ENCODE results near the gene CDH5. TPM values are rescaled to one million over a fixed set of nuclear protein-coding genes. Genes with fewer than 3 reads are reported as not detected.

Gene CDH5
- total RNA-seq, 1 donor from 2014 or later, result not detected

- Mint-ChIP-seq H3K27me3 (ENCODE audit: insufficient read depth) (peaks cover 23% of the 10 kb centered on the region), H3K9me3 (peaks cover 19% of the 10 kb centered on the region), H3K4me1 (ENCODE audit: low read depth) (peaks cover 26% of the 10 kb centered on the region), H3K27ac (peak overlapping the region; percentile 89), H3K4me3 (peak overlapping the region; percentile 84), H3K36me3 (ENCODE audit: low read depth) (peaks cover 8% of the 10 kb centered on the region)
- no peak for DNase-seq (ENCODE audit: low spot score)
- intact Hi-C loops (cut with micrococcal nuclease), result loop anchor here (2.0 to 5.0 kb wide), 3 partner anchors 18 to 459 kb away; partner anchors contain the start of genes BEAN1 and DYNC1LI2
These were observed 41.9 kb downstream of the CDH5 start for GRCh38 chr16:66408163-66409048.

GRCh38 chr16:66409156-66409555 lies 42.7 kb downstream of the CDH5 start:
- no peak for DNase-seq (ENCODE audit: low spot score)
- Mint-ChIP-seq H3K36me3 (ENCODE audit: low read depth) (peaks cover 8% of the 10 kb centered on the region), H3K27ac (peak overlapping the region; percentile 89), H3K27me3 (ENCODE audit: insufficient read depth) (peaks cover 21% of the 10 kb centered on the region), H3K4me3 (peak overlapping the region; percentile 84), H3K4me1 (ENCODE audit: low read depth) (peaks cover 26% of the 10 kb centered on the region), H3K9me3 (peaks cover 22% of the 10 kb centered on the region)
- intact Hi-C loops (cut with micrococcal nuclease), result loop anchor here (2.0 to 5.0 kb wide), 3 partner anchors 18 to 458 kb away; partner anchors contain the start of genes BEAN1 and DYNC1LI2

- Mint-ChIP-seq H3K4me3 (no peak overlapping the region), H3K36me3 (ENCODE audit: low read depth) (peaks cover 8% of the 10 kb centered on the region), H3K27ac (no peak overlapping the region), H3K27me3 (ENCODE audit: insufficient read depth) (peaks cover 4% of the 10 kb centered on the region), H3K4me1 (ENCODE audit: low read depth) (peaks cover 25% of the 10 kb centered on the region), H3K9me3 (peaks cover 25% of the 10 kb centered on the region)
- intact Hi-C loops (cut with micrococcal nuclease), result no loop called here
- no peak for DNase-seq (ENCODE audit: low spot score)
These were observed 45.7 kb downstream of the CDH5 start for GRCh38 chr16:66412182-66412581.

GRCh38 chr16:66414891-66415290 lies 48.4 kb downstream of the CDH5 start:
- Mint-ChIP-seq H3K36me3 (ENCODE audit: low read depth) (peaks cover 5% of the 10 kb centered on the region), H3K27me3 (ENCODE audit: insufficient read depth) (peaks cover 4% of the 10 kb centered on the region)
- intact Hi-C loops (cut with micrococcal nuclease), result no loop called here

GRCh38 chr16:66416136-66416535 lies 49.6 kb downstream of the CDH5 start:
- no peak overlapping the region for H3K4me3 Mint-ChIP-seq
- peaks cover 22% of the 10 kb centered on the region for H3K9me3 Mint-ChIP-seq
- DNase-seq (ENCODE audit: low spot score), result no peak
- peaks cover 3% of the 10 kb centered on the region for H3K36me3 Mint-ChIP-seq (ENCODE audit: low read depth)
- intact Hi-C loops (cut with micrococcal nuclease), result no loop called here
- H3K4me1 Mint-ChIP-seq (ENCODE audit: low read depth), result peaks cover 21% of the 10 kb centered on the region
- no peak overlapping the region for H3K27ac Mint-ChIP-seq
- H3K27me3 Mint-ChIP-seq (ENCODE audit: insufficient read depth), result peaks cover 8% of the 10 kb centered on the region

More at GRCh38 chr16:66414891-66415290, 48.4 kb downstream of the CDH5 start:
- H3K9me3 Mint-ChIP-seq, result peaks cover 25% of the 10 kb centered on the region
- no peak for DNase-seq (ENCODE audit: low spot score)
- H3K27ac Mint-ChIP-seq, result no peak overlapping the region
- no peak overlapping the region for H3K4me3 Mint-ChIP-seq
- peaks cover 22% of the 10 kb centered on the region for H3K4me1 Mint-ChIP-seq (ENCODE audit: low read depth)

GRCh38 chr16:66416939-66417700 lies 50.6 kb downstream of the CDH5 start:
- Mint-ChIP-seq H3K27ac (no peak overlapping the region), H3K36me3 (ENCODE audit: low read depth) (peaks cover 1% of the 10 kb centered on the region), H3K4me3 (no peak overlapping the region), H3K9me3 (peaks cover 16% of the 10 kb centered on the region), H3K27me3 (ENCODE audit: insufficient read depth) (peaks cover 12% of the 10 kb centered on the region), H3K4me1 (ENCODE audit: low read depth) (peaks cover 21% of the 10 kb centered on the region)
- DNase-seq (ENCODE audit: low spot score), result no peak
- intact Hi-C loops (cut with micrococcal nuclease), result no loop called here

GRCh38 chr16:66418165-66418962 lies 51.9 kb downstream of the CDH5 start:
- Mint-ChIP-seq H3K27ac (peak overlapping the region; percentile 71), H3K27me3 (ENCODE audit: insufficient read depth) (peaks cover 14% of the 10 kb centered on the region), H3K36me3 (ENCODE audit: low read depth) (no peaks in the 10 kb centered on the region), H3K4me3 (no peak overlapping the region), H3K9me3 (peaks cover 10% of the 10 kb centered on the region), H3K4me1 (ENCODE audit: low read depth) (peaks cover 21% of the 10 kb centered on the region)
- peak; percentile 13 for DNase-seq (ENCODE audit: low spot score)
- intact Hi-C loops (cut with micrococcal nuclease), result no loop called here

GRCh38 chr16:66419527-66419926 lies 53.0 kb downstream of the CDH5 start:
- Mint-ChIP-seq H3K9me3 (peaks cover 7% of the 10 kb centered on the region), H3K4me1 (ENCODE audit: low read depth) (peaks cover 21% of the 10 kb centered on the region), H3K36me3 (ENCODE audit: low read depth) (no peaks in the 10 kb centered on the region), H3K4me3 (no peak overlapping the region), H3K27ac (no peak overlapping the region), H3K27me3 (ENCODE audit: insufficient read depth) (peaks cover 21% of the 10 kb centered on the region)
- no peak for DNase-seq (ENCODE audit: low spot score)
- intact Hi-C loops (cut with micrococcal nuclease), result no loop called here

GRCh38 chr16:66420396-66420795 lies 53.9 kb downstream of the CDH5 start:
- Mint-ChIP-seq H3K27ac (no peak overlapping the region), H3K4me3 (no peak overlapping the region), H3K9me3 (no peaks in the 10 kb centered on the region), H3K27me3 (ENCODE audit: insufficient read depth) (peaks cover 27% of the 10 kb centered on the region), H3K36me3 (ENCODE audit: low read depth) (no peaks in the 10 kb centered on the region), H3K4me1 (ENCODE audit: low read depth) (peaks cover 21% of the 10 kb centered on the region)
- intact Hi-C loops (cut with micrococcal nuclease), result no loop called here
- DNase-seq (ENCODE audit: low spot score), result no peak

GRCh38 chr16:66421891-66422290 lies 55.4 kb downstream of the CDH5 start:
- Mint-ChIP-seq H3K36me3 (ENCODE audit: low read depth) (no peaks in the 10 kb centered on the region), H3K4me1 (ENCODE audit: low read depth) (peaks cover 20% of the 10 kb centered on the region), H3K4me3 (no peak overlapping the region), H3K9me3 (no peaks in the 10 kb centered on the region), H3K27me3 (ENCODE audit: insufficient read depth) (peaks cover 34% of the 10 kb centered on the region), H3K27ac (no peak overlapping the region)
- DNase-seq (ENCODE audit: low spot score), result no peak
- intact Hi-C loops (cut with micrococcal nuclease), result no loop called here

GRCh38 chr16:66422366-66422765 lies 55.9 kb downstream of the CDH5 start:
- H3K27me3 Mint-ChIP-seq (ENCODE audit: insufficient read depth), result peaks cover 34% of the 10 kb centered on the region

GRCh38 chr16:66423177-66423576 lies 56.7 kb downstream of the CDH5 start:
- intact Hi-C loops (cut with micrococcal nuclease), result no loop called here
- DNase-seq (ENCODE audit: low spot score), result no peak
- peaks cover 39% of the 10 kb centered on the region for H3K27me3 Mint-ChIP-seq (ENCODE audit: insufficient read depth)
- H3K9me3 Mint-ChIP-seq, result no peaks in the 10 kb centered on the region
- H3K27ac Mint-ChIP-seq, result no peak overlapping the region
- H3K4me3 Mint-ChIP-seq, result no peak overlapping the region
- H3K36me3 Mint-ChIP-seq (ENCODE audit: low read depth), result no peaks in the 10 kb centered on the region
- H3K4me1 Mint-ChIP-seq (ENCODE audit: low read depth), result peaks cover 7% of the 10 kb centered on the region

More at GRCh38 chr16:66422366-66422765, 55.9 kb downstream of the CDH5 start:
- intact Hi-C loops (cut with micrococcal nuclease), result no loop called here
- Mint-ChIP-seq H3K9me3 (no peaks in the 10 kb centered on the region), H3K4me3 (no peak overlapping the region), H3K36me3 (ENCODE audit: low read depth) (no peaks in the 10 kb centered on the region), H3K27ac (no peak overlapping the region), H3K4me1 (ENCODE audit: low read depth) (peaks cover 16% of the 10 kb centered on the region)
- no peak for DNase-seq (ENCODE audit: low spot score)

Data from activated T-helper 1 cell treated with anti-CD3 and anti-CD28 coated beads, Interleukin-12 subunit alpha, Interleukin-12 subunit beta, Interleukin-2, Interleukin-4 antibody, amounts not matched to agents 30 ng/mL and 10 ng/mL and 1 ng/mL, durations not matched to agents 14 hours and 24 hours and 36 hours (primary cell).